ENCODE data around the gene SPEM2. TPM values are rescaled to one million over a fixed set of nuclear protein-coding genes. Genes with fewer than 3 reads are reported as not detected.

Gene SPEM2
- total RNA-seq, 1 experiment from 2014 or later = not detected

Other genes starting within 250 kb of the SPEM2 start
- not detected in 2 replicates for gene ASGR1, start 246.2 kb upstream of the SPEM2 start, total RNA-seq (2014; rRNA removed; shearing (Covaris generic); ENCODE audit: low replicate concordance)
- 2.8 and 4.8 TPM in 2 replicates for gene DLG4, start 205.8 kb upstream of the SPEM2 start, total RNA-seq (2014; rRNA removed; shearing (Covaris generic); ENCODE audit: low replicate concordance)
- 301 and 338 TPM in 2 replicates for gene ACADVL, start 205.7 kb upstream of the SPEM2 start, total RNA-seq (2014; rRNA removed; shearing (Covaris generic); ENCODE audit: low replicate concordance)
- 33.3 and 64.4 TPM in 2 replicates for gene DVL2, start 191.1 kb upstream of the SPEM2 start, total RNA-seq (2014; rRNA removed; shearing (Covaris generic); ENCODE audit: low replicate concordance)
- gene PHF23, start 186.2 kb upstream of the SPEM2 start, total RNA-seq (2014; rRNA removed; shearing (Covaris generic); ENCODE audit: low replicate concordance) = 28.0 and 39.4 TPM in 2 replicates
- 211 and 296 TPM in 2 replicates for gene GABARAP, start 183.2 kb upstream of the SPEM2 start, total RNA-seq (2014; rRNA removed; shearing (Covaris generic); ENCODE audit: low replicate concordance)
- 9.6 and 19.0 TPM in 2 replicates for gene CTDNEP1, start 173.9 kb upstream of the SPEM2 start, total RNA-seq (2014; rRNA removed; shearing (Covaris generic); ENCODE audit: low replicate concordance)
- 25.5 and 32.4 TPM in 2 replicates for gene ELP5, start 173.4 kb upstream of the SPEM2 start, total RNA-seq (2014; rRNA removed; shearing (Covaris generic); ENCODE audit: low replicate concordance)
- not detected in 2 replicates for gene CLDN7, start 163.1 kb upstream of the SPEM2 start, total RNA-seq (2014; rRNA removed; shearing (Covaris generic); ENCODE audit: low replicate concordance)
- not detected in 2 replicates for gene SLC2A4, start 143.9 kb upstream of the SPEM2 start, total RNA-seq (2014; rRNA removed; shearing (Covaris generic); ENCODE audit: low replicate concordance)
- gene YBX2, start 131.0 kb upstream of the SPEM2 start, total RNA-seq (2014; rRNA removed; shearing (Covaris generic); ENCODE audit: low replicate concordance) = 1.8 and 8.5 TPM in 2 replicates
- gene EIF5A, start 118.0 kb upstream of the SPEM2 start, total RNA-seq (2014; rRNA removed; shearing (Covaris generic); ENCODE audit: low replicate concordance) = 483 and 624 TPM in 2 replicates
- 51.1 and 56.4 TPM in 2 replicates for gene GPS2, start 110.3 kb upstream of the SPEM2 start, total RNA-seq (2014; rRNA removed; shearing (Covaris generic); ENCODE audit: low replicate concordance)
- gene NEURL4, start 96.3 kb upstream of the SPEM2 start, total RNA-seq (2014; rRNA removed; shearing (Covaris generic); ENCODE audit: low replicate concordance) = 15.0 and 17.9 TPM in 2 replicates
- gene ACAP1, start 89.1 kb upstream of the SPEM2 start, total RNA-seq (2014; rRNA removed; shearing (Covaris generic); ENCODE audit: low replicate concordance) = 2.3 and 26.4 TPM in 2 replicates
- 17.2 and 23.2 TPM in 2 replicates for gene KCTD11, start 73.5 kb upstream of the SPEM2 start, total RNA-seq (2014; rRNA removed; shearing (Covaris generic); ENCODE audit: low replicate concordance)
- not detected in 2 replicates for gene TMEM95, start 70.5 kb upstream of the SPEM2 start, total RNA-seq (2014; rRNA removed; shearing (Covaris generic); ENCODE audit: low replicate concordance)
- gene TNK1, start 44.5 kb upstream of the SPEM2 start, total RNA-seq (2014; rRNA removed; shearing (Covaris generic); ENCODE audit: low replicate concordance) = 1.8 and 2.9 TPM in 2 replicates
- gene PLSCR3, start 31.1 kb upstream of the SPEM2 start, total RNA-seq (2014; rRNA removed; shearing (Covaris generic); ENCODE audit: low replicate concordance) = 5.6 and 14.4 TPM in 2 replicates
- gene TMEM256, start 21.5 kb upstream of the SPEM2 start, total RNA-seq (2014; rRNA removed; shearing (Covaris generic); ENCODE audit: low replicate concordance) = 132 and 200 TPM in 2 replicates
- 1.1 TPM in 1 of 2 replicates, not detected in the other for gene NLGN2, start 17.8 kb upstream of the SPEM2 start, total RNA-seq (2014; rRNA removed; shearing (Covaris generic); ENCODE audit: low replicate concordance)
- not detected in 2 replicates for gene SPEM1, start 5.3 kb upstream of the SPEM2 start, total RNA-seq (2014; rRNA removed; shearing (Covaris generic); ENCODE audit: low replicate concordance)
- gene SPEM3, start 3.2 kb downstream of the SPEM2 start, total RNA-seq (2014; rRNA removed; shearing (Covaris generic); ENCODE audit: low replicate concordance) = not detected in 2 replicates
- gene TMEM102, start 9.8 kb downstream of the SPEM2 start, total RNA-seq (2014; rRNA removed; shearing (Covaris generic); ENCODE audit: low replicate concordance) = 2.9 and 6.7 TPM in 2 replicates
- 0.06 and 0.98 TPM in 2 replicates for gene FGF11, start 13.9 kb downstream of the SPEM2 start, total RNA-seq (2014; rRNA removed; shearing (Covaris generic); ENCODE audit: low replicate concordance)
- gene CHRNB1, start 19.4 kb downstream of the SPEM2 start, total RNA-seq (2014; rRNA removed; shearing (Covaris generic); ENCODE audit: low replicate concordance) = 4.0 and 11.0 TPM in 2 replicates
- gene ZBTB4, start 54.0 kb downstream of the SPEM2 start, total RNA-seq (2014; rRNA removed; shearing (Covaris generic); ENCODE audit: low replicate concordance) = 4.6 and 5.8 TPM in 2 replicates
- gene SLC35G6, start 55.8 kb downstream of the SPEM2 start, total RNA-seq (2014; rRNA removed; shearing (Covaris generic); ENCODE audit: low replicate concordance) = not detected in 2 replicates
- 10.9 and 11.8 TPM in 2 replicates for gene POLR2A, start 58.8 kb downstream of the SPEM2 start, total RNA-seq (2014; rRNA removed; shearing (Covaris generic); ENCODE audit: low replicate concordance)
- 0.24 TPM in 1 of 2 replicates, not detected in the other for gene TNFSF12, start 123.4 kb downstream of the SPEM2 start, total RNA-seq (2014; rRNA removed; shearing (Covaris generic); ENCODE audit: low replicate concordance)
- 5.1 and 6.2 TPM in 2 replicates for gene TNFSF13, start 133.1 kb downstream of the SPEM2 start, total RNA-seq (2014; rRNA removed; shearing (Covaris generic); ENCODE audit: low replicate concordance)
- gene SENP3, start 136.3 kb downstream of the SPEM2 start, total RNA-seq (2014; rRNA removed; shearing (Covaris generic); ENCODE audit: low replicate concordance) = 105 and 115 TPM in 2 replicates
- gene CD68, start 154.0 kb downstream of the SPEM2 start, total RNA-seq (2014; rRNA removed; shearing (Covaris generic); ENCODE audit: low replicate concordance) = 57.9 and 93.2 TPM in 2 replicates
- 96.4 and 130 TPM in 2 replicates for gene MPDU1, start 158.2 kb downstream of the SPEM2 start, total RNA-seq (2014; rRNA removed; shearing (Covaris generic); ENCODE audit: low replicate concordance)
- not detected in 2 replicates for gene SOX15, start 164.5 kb downstream of the SPEM2 start, total RNA-seq (2014; rRNA removed; shearing (Covaris generic); ENCODE audit: low replicate concordance)
- gene FXR2, start 189.3 kb downstream of the SPEM2 start, total RNA-seq (2014; rRNA removed; shearing (Covaris generic); ENCODE audit: low replicate concordance) = 45.5 and 48.8 TPM in 2 replicates
- gene SAT2, start 202.2 kb downstream of the SPEM2 start, total RNA-seq (2014; rRNA removed; shearing (Covaris generic); ENCODE audit: low replicate concordance) = 49.8 and 51.8 TPM in 2 replicates
- gene SHBG, start 204.5 kb downstream of the SPEM2 start, total RNA-seq (2014; rRNA removed; shearing (Covaris generic); ENCODE audit: low replicate concordance) = 0.20 TPM in 1 of 2 replicates, not detected in the other
- gene ATP1B2, start 225.3 kb downstream of the SPEM2 start, total RNA-seq (2014; rRNA removed; shearing (Covaris generic); ENCODE audit: low replicate concordance) = not detected in 2 replicates

Measured in Caki2 (cell line).